DMS153 (cell line): Measurements from ENCODE around the gene MAP4K1.
"Not testable (repeated sequence)": the region's sequence is repeated elsewhere in the genome, so short reads cannot be mapped to it uniquely, and the experiment has no call there.

Experiments
- DNase-seq: peaks from one replicate; lab custom pipeline; 2025; lab: John Stamatoyannopoulos, UW

Gene MAP4K1

GRCh38 chr19:38569368-38569983 is 48.3 kb downstream of the MAP4K1 start:
- no peak for DNase-seq

- no peak for DNase-seq
Measured at GRCh38 chr19:38565691-38566105, 52.1 kb downstream of the MAP4K1 start.

- DNase-seq = no peak
Measured at GRCh38 chr19:38564981-38565690, 52.6 kb downstream of the MAP4K1 start.

GRCh38 chr19:38563475-38563874 is 54.3 kb downstream of the MAP4K1 start:
- DNase-seq = no peak

GRCh38 chr19:38562096-38562495 is 55.7 kb downstream of the MAP4K1 start:
- no peak for DNase-seq

- no peak for DNase-seq
Measured at GRCh38 chr19:38561658-38562057, 56.1 kb downstream of the MAP4K1 start.

GRCh38 chr19:38561053-38561606 is 56.6 kb downstream of the MAP4K1 start:
- DNase-seq = no peak

GRCh38 chr19:38559428-38560401 is 58.0 kb downstream of the MAP4K1 start:
- no peak for DNase-seq

GRCh38 chr19:38558933-38559332 is 58.8 kb downstream of the MAP4K1 start:
- not testable (repeated sequence) for DNase-seq

- no peak for DNase-seq
Measured at GRCh38 chr19:38557205-38557799, 60.5 kb downstream of the MAP4K1 start.

GRCh38 chr19:38556521-38557174 is 61.1 kb downstream of the MAP4K1 start:
- DNase-seq = no peak

GRCh38 chr19:38555200-38555599 is 62.6 kb downstream of the MAP4K1 start:
- no peak for DNase-seq

GRCh38 chr19:38554676-38555141 is 63.0 kb downstream of the MAP4K1 start:
- DNase-seq = no peak

- DNase-seq = not testable (repeated sequence)
Measured at GRCh38 chr19:38553239-38553638, 64.5 kb downstream of the MAP4K1 start.

- DNase-seq = no peak
Measured at GRCh38 chr19:38551450-38551813, 66.3 kb downstream of the MAP4K1 start.

- DNase-seq = no peak
Measured at GRCh38 chr19:38550376-38550775, 67.4 kb downstream of the MAP4K1 start.

- no peak for DNase-seq
Measured at GRCh38 chr19:38549942-38550341, 67.8 kb downstream of the MAP4K1 start.

- no peak for DNase-seq
Measured at GRCh38 chr19:38549061-38549460, 68.7 kb downstream of the MAP4K1 start.

GRCh38 chr19:38547421-38547820 is 70.3 kb downstream of the MAP4K1 start:
- DNase-seq = no peak

GRCh38 chr19:38545596-38545995 is 72.2 kb downstream of the MAP4K1 start:
- no peak for DNase-seq
